GM13977 (cell line): ENCODE measurements around the gene HEMGN.

Experiments
- DNase-seq: peaks from one replicate; pipeline ENCODE4 v3.0.0; 2012; ENCODE audit warnings: low spot score
- in situ Hi-C: fragments of 300-500 bp; cut with MboI; formaldehyde crosslinking; loops from one replicate; pipeline ENCODE4 v1.12.0; 2022; ENCODE audit warnings: low sequenced_read_pairs, low pct_unique_long_range_greater_than_20kb, mixed read lengths, inconsistent platforms; ENCODE audit not compliant: unreplicated experiment
- TF ChIP-seq, protein P1 (sequence below): IDR thresholded peaks from 2 replicates; pipeline ENCODE4 v1.5.1; 2012; ENCODE audit warnings: mild to moderate bottlenecking, control low read depth; ENCODE audit not compliant: insufficient read depth; ENCODE audit errors: extremely low read depth, missing control alignments

HEMGN gene

DNA sequence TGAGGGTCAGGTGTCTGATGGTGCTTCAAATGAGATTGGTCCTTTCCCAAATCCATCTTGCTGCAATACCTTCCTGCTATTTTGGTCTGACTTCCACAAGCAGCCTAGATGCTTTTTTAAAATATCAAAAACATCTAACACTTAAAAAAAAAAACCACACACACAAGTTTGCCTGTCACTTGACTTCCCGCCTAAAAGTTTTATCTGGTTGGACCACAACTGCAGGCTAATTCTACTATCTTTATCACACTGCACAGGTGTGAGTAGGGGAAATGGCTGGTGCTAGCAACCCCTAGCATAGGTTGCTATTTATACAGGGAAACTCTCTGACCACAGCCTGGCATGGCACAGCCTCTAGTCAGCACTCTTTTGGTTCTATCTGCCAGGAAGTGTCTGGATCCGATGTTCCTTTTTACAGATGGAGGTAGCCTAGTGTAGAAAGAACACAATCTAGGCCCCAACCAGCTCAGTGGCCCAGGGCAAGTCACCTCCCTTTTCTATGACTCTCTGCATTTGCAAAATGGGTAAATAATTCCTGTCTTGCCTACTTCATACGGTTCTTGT is at the start of gene HEMGN:
HEMGN (minus strand) TSS at position 92 of the 564 bp plus-strand sequence; CDS start at position 56, 36 bp downstream.
- no peak for DNase-seq
- TF ChIP-seq, protein P1, sequence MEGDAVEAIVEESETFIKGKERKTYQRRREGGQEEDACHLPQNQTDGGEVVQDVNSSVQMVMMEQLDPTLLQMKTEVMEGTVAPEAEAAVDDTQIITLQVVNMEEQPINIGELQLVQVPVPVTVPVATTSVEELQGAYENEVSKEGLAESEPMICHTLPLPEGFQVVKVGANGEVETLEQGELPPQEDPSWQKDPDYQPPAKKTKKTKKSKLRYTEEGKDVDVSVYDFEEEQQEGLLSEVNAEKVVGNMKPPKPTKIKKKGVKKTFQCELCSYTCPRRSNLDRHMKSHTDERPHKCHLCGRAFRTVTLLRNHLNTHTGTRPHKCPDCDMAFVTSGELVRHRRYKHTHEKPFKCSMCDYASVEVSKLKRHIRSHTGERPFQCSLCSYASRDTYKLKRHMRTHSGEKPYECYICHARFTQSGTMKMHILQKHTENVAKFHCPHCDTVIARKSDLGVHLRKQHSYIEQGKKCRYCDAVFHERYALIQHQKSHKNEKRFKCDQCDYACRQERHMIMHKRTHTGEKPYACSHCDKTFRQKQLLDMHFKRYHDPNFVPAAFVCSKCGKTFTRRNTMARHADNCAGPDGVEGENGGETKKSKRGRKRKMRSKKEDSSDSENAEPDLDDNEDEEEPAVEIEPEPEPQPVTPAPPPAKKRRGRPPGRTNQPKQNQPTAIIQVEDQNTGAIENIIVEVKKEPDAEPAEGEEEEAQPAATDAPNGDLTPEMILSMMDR, result no peak
- in situ Hi-C loops, result loop anchor here (25.0 kb wide), 1 partner anchor 324 kb away; the partner anchor contains the start of gene TBC1D2

GRCh38 chr9:97987487-97987886 is 49.5 kb upstream of the HEMGN start:
- TF ChIP-seq, protein P1, result no peak
- in situ Hi-C loops, result no loop called here
- peak; percentile 18 for DNase-seq

- in situ Hi-C loops, result no loop called here
- TF ChIP-seq, protein P1, result no peak
- peak; percentile 37 for DNase-seq
These were observed 47.3 kb upstream of the HEMGN start for GRCh38 chr9:97985058-97985861.

DNA sequence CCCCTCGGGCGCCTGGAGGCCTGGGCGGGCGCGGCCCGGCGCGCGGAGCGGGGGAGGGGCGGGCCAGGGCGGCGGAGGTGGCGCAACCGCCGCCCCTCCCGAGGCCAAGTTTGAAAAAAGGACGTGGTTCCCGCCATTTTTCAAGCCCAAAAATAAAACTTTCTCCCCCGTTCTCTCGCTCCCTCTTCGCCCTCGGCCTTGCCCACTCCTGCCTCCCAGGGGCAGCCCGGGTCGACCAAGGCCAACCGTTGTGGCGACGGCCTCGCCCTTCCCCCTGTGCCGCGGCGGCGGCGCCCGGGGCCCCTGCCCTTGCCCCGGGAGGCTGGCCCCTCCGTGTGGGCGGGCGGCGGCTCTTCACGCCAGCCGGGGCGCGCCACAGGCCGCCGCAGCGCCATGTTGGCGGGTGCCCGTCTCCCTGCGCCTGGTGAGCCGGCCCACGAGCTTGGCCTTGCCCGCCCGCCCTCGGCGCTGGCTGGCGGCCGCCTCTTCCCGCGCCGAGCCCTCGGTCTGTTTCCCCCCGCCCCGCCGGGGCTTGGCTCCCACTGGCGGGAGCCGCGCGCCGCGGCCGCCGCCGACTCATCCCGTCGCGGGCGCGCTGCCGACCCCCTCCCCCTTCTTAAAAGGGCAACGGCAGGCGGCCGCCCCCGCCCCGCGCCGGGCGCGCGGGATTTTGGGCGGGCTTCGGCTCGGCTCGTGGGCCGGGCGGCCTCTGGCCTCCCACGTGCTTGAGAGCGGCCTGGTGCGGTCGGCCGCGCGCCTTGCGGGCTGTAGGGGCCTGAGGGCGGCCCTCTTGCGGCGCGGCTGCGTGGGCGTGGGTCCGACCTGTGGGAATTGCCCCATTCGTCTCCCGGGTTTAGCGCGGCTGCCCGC is 46.5 kb upstream of the HEMGN start:
- DNase-seq, result peak; percentile 85
- in situ Hi-C loops, result no loop called here
- TF ChIP-seq, protein P1, result no peak

- DNase-seq, result peak; percentile 78
- in situ Hi-C loops, result no loop called here
- TF ChIP-seq, protein P1, result no peak
These were observed 45.7 kb upstream of the HEMGN start for GRCh38 chr9:97983589-97984187.
